Stimulated activated CD8-positive, alpha-beta memory T cell treated with anti-CD3 and anti-CD28 coated beads, Interleukin-15, amount 100 ng/mL, for 4 hours (primary cell): ENCODE data around the gene MVB12A.

ENCODE experiments used
- DNase-seq, 2 donors: peaks; one replicate each; pipeline ENCODE4 v3.0.0-alpha.2; 2020; ENCODE audit warnings: low read depth in 2 of 2

The MVB12A gene

GRCh38 chr19:17441241-17442021, 21.6 kb downstream of the MVB12A start:
- DNase-seq = no peak

- no peak for DNase-seq
Observed at GRCh38 chr19:17445526-17446165, 25.8 kb downstream of the MVB12A start.

GRCh38 chr19:17447704-17448130, 27.9 kb downstream of the MVB12A start:
- no peak for DNase-seq

- DNase-seq = no peak
Observed at GRCh38 chr19:17448131-17448967, 28.5 kb downstream of the MVB12A start, which contains the start of gene TMEM221. TMEM221 (minus strand) TSS chr19:17448668; CDS start chr19:17448462, 206 bp downstream.

- no peak for DNase-seq
Observed at GRCh38 chr19:17450264-17451075, 30.6 kb downstream of the MVB12A start.

- DNase-seq = no peak
Observed at GRCh38 chr19:17451820-17452219, 32.0 kb downstream of the MVB12A start.

- no peak for DNase-seq
Observed at GRCh38 chr19:17454576-17455071, 34.8 kb downstream of the MVB12A start.

- DNase-seq = no peak
Observed at GRCh38 chr19:17455308-17456123, 35.7 kb downstream of the MVB12A start.

- no peak for DNase-seq
Observed at GRCh38 chr19:17456127-17456526, 36.3 kb downstream of the MVB12A start.

- DNase-seq = no peak
Observed at GRCh38 chr19:17457616-17458015, 37.8 kb downstream of the MVB12A start.

- no peak for DNase-seq
Observed at GRCh38 chr19:17458970-17459369, 39.1 kb downstream of the MVB12A start.

- DNase-seq = no peak
Observed at GRCh38 chr19:17460372-17461230, 40.8 kb downstream of the MVB12A start, which contains the start of gene NXNL1. NXNL1 (minus strand) TSS chr19:17460926; CDS start chr19:17460869, 57 bp downstream.

GRCh38 chr19:17466487-17466850, 46.6 kb downstream of the MVB12A start:
- no peak for DNase-seq

GRCh38 chr19:17467471-17468301, 47.8 kb downstream of the MVB12A start:
- DNase-seq = no peak

- no peak for DNase-seq
Observed at GRCh38 chr19:17468302-17469091, 48.6 kb downstream of the MVB12A start.

- DNase-seq = no peak
Observed at GRCh38 chr19:17469092-17469480, 49.2 kb downstream of the MVB12A start.

GRCh38 chr19:17469481-17470067, 49.7 kb downstream of the MVB12A start:
- DNase-seq = peak; percentile 84 to 87
